ENCODE data around the gene TBX15.

GRCh38 chr1:119004129-119004527 is 16.0 kb upstream of the TBX15 start:
- TF ChIP-seq CTCF (IDR thresholded peaks at IDR 0.05; ENCODE audit: borderline replicate concordance, extremely low read depth, low read length, poor library complexity, severe bottlenecking), result no peak
- no peak for TF ChIP-seq EZH2 (IDR thresholded peaks at IDR 0.05; ENCODE audit: borderline replicate concordance, low read depth, low read length, severe bottlenecking)

Data from DND-41 (cell line).